Activated T-cell treated with anti-CD3 and anti-CD28 coated beads, Interleukin-2, amount 50 U/mL, for 48 hours (primary cell): ENCODE measurements around the gene MAP7D2.

Source experiments
- DNase-seq, 2 experiments: peaks; one replicate each; pipeline ENCODE4 v3.0.0-alpha.2; 2020

The MAP7D2 gene

DNA sequence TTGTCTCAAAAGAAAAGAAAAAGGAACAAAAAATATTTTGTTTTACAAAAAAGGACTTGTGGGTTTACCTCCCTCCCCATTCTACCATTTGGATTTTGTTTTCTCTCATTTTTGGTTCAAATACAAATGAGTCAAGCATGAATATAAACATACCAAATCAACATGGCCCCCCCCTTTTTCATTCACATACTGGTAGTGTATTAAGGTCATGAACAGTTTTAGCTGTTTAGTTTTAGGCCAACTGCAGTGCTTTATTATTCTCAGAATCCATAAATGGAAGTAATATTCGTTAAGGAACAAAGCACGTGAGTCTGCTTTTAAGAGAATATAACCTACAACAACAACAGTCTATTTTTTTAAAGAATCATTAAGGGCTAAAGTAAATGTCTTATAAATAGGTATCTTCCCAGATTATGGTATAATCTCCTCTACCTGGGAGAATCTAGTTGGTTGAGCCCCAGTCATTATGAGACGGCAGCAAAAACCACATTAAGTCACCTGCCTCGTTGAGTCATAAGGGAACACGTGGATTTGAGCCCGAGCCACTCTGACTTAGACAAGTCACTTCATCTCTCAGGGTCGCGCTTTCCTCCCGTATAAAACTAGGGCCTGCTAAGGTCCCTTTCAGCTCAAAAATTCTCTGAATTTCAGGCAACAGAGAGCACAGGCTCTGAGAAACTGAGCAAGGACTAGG, 152.5 kb downstream of the MAP7D2 start:
- DNase-seq, result peak; percentile 45 to 49

DNA sequence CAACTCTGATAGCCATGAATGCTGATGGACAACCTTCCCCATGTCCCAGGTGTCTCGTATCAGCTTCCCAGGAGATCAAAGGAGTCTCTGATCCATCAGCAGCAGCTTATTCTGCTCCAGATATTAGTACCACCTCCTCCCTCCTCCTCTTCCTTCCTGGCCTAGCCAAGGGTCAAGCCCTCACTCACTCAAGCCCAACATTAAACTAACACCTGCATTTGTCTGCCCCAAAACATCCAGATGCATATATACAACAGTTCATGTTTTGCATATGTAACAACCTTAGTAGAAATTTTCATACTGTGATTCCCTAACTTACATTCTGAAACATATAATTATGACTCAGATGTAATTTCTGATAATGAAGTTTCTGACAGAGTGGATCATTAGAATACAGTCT, 155.8 kb downstream of the MAP7D2 start:
- DNase-seq, result no peak

DNA sequence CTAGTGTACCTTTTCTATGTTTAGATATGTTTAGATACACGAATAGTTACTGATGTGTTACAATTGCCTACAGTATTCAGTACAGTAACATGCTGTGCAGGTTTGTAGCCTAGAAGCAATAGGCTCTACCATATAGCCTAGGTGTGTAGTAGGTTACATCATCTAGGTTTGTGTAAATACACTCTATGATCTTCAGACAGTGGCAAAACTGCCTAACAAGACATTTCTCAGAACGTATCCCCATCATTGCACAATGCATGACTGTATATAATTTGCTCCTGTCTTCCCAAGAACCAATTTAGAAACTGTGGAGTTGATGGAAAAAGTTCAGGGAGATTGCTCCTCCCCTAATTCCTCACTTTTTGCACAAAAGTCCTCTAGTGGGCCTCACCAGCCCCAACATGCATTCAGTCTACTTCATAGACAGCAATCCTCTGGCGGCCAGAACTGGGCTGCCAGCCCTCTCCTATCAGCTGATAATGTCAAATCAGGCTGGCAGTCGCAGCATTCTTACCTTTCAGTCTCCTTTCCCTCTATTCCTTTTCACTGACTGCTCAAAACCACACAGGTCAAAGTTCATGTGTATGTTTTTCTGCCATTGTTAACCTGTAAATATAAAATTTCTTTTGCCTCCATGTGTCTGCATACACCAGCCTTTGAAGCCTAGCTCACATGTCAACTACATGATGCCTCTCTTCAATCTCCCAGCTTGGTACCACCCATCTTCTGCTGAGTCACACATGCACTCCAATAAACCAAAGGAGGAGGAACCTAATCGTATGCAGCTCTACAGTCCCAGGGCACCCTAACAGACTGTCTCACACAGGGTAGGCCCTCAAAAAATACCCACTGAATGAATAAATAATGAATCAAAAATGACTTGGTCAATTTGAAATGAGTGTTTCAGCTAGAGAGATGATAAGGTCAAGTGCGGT, 157.9 kb downstream of the MAP7D2 start:
- DNase-seq, result no peak

DNA sequence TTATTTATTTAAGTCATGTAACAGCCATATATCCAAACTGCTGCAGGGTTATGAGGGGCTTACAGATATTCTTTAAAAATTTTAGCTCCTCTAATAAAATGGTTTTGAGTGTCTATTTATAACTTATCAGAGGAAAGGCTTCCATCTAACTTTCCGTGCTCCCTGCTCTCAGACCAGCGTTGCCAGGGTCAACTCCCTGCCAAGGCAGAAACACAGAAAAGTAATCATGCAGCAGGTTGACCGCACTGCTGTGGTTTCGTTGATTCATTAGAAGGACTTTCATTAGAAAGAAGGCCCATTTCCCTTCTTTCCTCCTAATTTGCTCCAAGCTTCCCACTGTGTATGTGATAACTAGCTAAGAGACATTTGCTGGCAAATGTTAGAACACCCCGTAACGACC, 159.8 kb downstream of the MAP7D2 start:
- DNase-seq, result no peak
